Stimulated activated CD8-positive, alpha-beta memory T cell treated with anti-CD3 and anti-CD28 coated beads, Interleukin-15, amount 100 ng/mL, for 48 hours (primary cell): ENCODE data around the gene CYP19A1.
"Not testable (repeated sequence)": the region's sequence is repeated elsewhere in the genome, so short reads cannot be mapped to it uniquely, and the experiment has no call there.

Source experiments
- DNase-seq, 2 donors: peaks; one replicate each; pipeline ENCODE4 v3.0.0-alpha.2; 2020; ENCODE audit warnings: low read depth in 2 of 2

Gene CYP19A1

GRCh38 chr15:51212239-51212638 lies 126.2 kb downstream of the CYP19A1 start:
- DNase-seq: no peak

GRCh38 chr15:51205050-51205975 lies 133.1 kb downstream of the CYP19A1 start:
- DNase-seq: no peak

GRCh38 chr15:51203797-51204196 lies 134.6 kb downstream of the CYP19A1 start:
- DNase-seq: no peak

- no peak for DNase-seq
Observed at GRCh38 chr15:51202783-51203182, 135.6 kb downstream of the CYP19A1 start.

GRCh38 chr15:51201581-51201980 lies 136.8 kb downstream of the CYP19A1 start:
- no peak for DNase-seq

- no peak for DNase-seq
Observed at GRCh38 chr15:51200792-51201191, 137.6 kb downstream of the CYP19A1 start.

- DNase-seq: no peak
Observed at GRCh38 chr15:51199541-51199940, 138.9 kb downstream of the CYP19A1 start.

- no peak for DNase-seq
Observed at GRCh38 chr15:51198701-51199232, 139.6 kb downstream of the CYP19A1 start.

- DNase-seq: no peak
Observed at GRCh38 chr15:51195459-51195858, 142.9 kb downstream of the CYP19A1 start.

- no peak for DNase-seq
Observed at GRCh38 chr15:51193979-51194378, 144.4 kb downstream of the CYP19A1 start.

GRCh38 chr15:51193526-51193925 lies 144.9 kb downstream of the CYP19A1 start:
- DNase-seq: no peak

GRCh38 chr15:51192521-51193280 lies 145.7 kb downstream of the CYP19A1 start:
- peak; percentile 62 to 63 for DNase-seq

GRCh38 chr15:51191766-51192165 lies 146.6 kb downstream of the CYP19A1 start:
- no peak for DNase-seq

- no peak for DNase-seq
Observed at GRCh38 chr15:51191072-51191670, 147.2 kb downstream of the CYP19A1 start.

GRCh38 chr15:51190424-51191068 lies 147.8 kb downstream of the CYP19A1 start:
- no peak for DNase-seq

GRCh38 chr15:51189669-51190385 lies 148.6 kb downstream of the CYP19A1 start:
- no peak for DNase-seq

- not testable (repeated sequence) for DNase-seq
Observed at GRCh38 chr15:51188791-51189190, 149.6 kb downstream of the CYP19A1 start.

GRCh38 chr15:51186891-51187290 lies 151.5 kb downstream of the CYP19A1 start:
- no peak for DNase-seq

GRCh38 chr15:51186181-51186705 lies 152.2 kb downstream of the CYP19A1 start:
- no peak for DNase-seq
